Thymus (tissue), 11 donors: Measurements from ENCODE around the gene SEC24B. TPM values are rescaled to one million over a fixed set of nuclear protein-coding genes. Genes with fewer than 3 reads are reported as not detected.
"Not testable (repeated sequence)": the region's sequence is repeated elsewhere in the genome, so short reads cannot be mapped to it uniquely, and the experiment has no call there.

Experiments used
- DNase-seq, 9 donors: peaks; one replicate each; pipeline ENCODE4 v3.0.0-alpha.2; 2013; ENCODE audit warnings: low spot score in 9 of 9, low read depth in 6 of 9, missing footprints in 1 of 9
- H3K27ac ChIP-seq, 2 donors: one replicate each; pipeline ENCODE4 v1.5.1; 2013; ENCODE audit warnings: control low read depth in 1 of 2, low read depth in 1 of 2, low read length in 1 of 2, mild to moderate bottlenecking in 1 of 2, moderate library complexity in 1 of 2
- H3K27me3 ChIP-seq, 2 donors: one replicate each; pipeline ENCODE4 v1.5.1; 2013; ENCODE audit warnings: low read length in 1 of 2; ENCODE audit not compliant: control insufficient read depth in 2 of 2, insufficient read depth in 1 of 2
- H3K36me3 ChIP-seq, 2 donors: one replicate each; pipeline ENCODE4 v1.5.1; 2013; ENCODE audit warnings: low read length in 1 of 2, mild to moderate bottlenecking in 1 of 2, moderate library complexity in 1 of 2; ENCODE audit not compliant: control insufficient read depth in 2 of 2, insufficient read depth in 2 of 2
- H3K4me1 ChIP-seq, 2 donors: one replicate each; pipeline ENCODE4 v1.5.1; 2013; ENCODE audit warnings: low read length in 2 of 2; ENCODE audit not compliant: control insufficient read depth in 2 of 2, insufficient read depth in 2 of 2
- H3K4me3 ChIP-seq, 2 donors: one replicate each; pipeline ENCODE4 v1.5.1; 2013; ENCODE audit warnings: low read length in 2 of 2, control low read depth in 1 of 2, mild to moderate bottlenecking in 1 of 2
- H3K9me3 ChIP-seq, 2 donors: one replicate each; pipeline ENCODE4 v1.5.1; 2013; ENCODE audit warnings: low read length in 1 of 2, mild to moderate bottlenecking in 1 of 2; ENCODE audit not compliant: control insufficient read depth in 2 of 2, insufficient read depth in 1 of 2
- WGBS: extraction: QIAGEN DNeasy Blood & Tissue Kit; methylation state at CpG from one replicate; pipeline ENCODE4 v1.1.7; 2013; 5-methylcytosine and 5-hydroxymethylcytosine counted together
- polyA plus RNA-seq: library from polyadenylated mRNA; stranded (reverse); fragments of 200-250 nt; gene quantifications from one replicate; pipeline ENCODE4 v1.2.3, GENCODE V29; 2013
- total RNA-seq: library from RNA; stranded (reverse); fragments of 120-200 nt; gene quantifications from one replicate; pipeline ENCODE4 v1.2.4, GENCODE V29; 2013
- donor health status: healthy.

Gene SEC24B
- total and polyA plus RNA-seq, 2 donors = 15.3 to 21.3 TPM

- Histone ChIP-seq H3K4me3 (no peak overlapping the region), H3K4me1 (no peaks in the 10 kb centered on the region), H3K36me3 (peaks cover 13 to 77% of the 10 kb centered on the region in 2 donors), H3K27ac (no peak overlapping the region), H3K27me3 (no peaks in the 10 kb centered on the region), H3K9me3 (no peaks in the 10 kb centered on the region)
- WGBS = 94% methylated on average over 2 of the region's 2 CpGs
- no peak for DNase-seq
These were observed 77.8 kb downstream of the SEC24B start for GRCh38 chr4:109511414-109511813.

- not testable (repeated sequence) for H3K27ac ChIP-seq, H3K4me1 ChIP-seq, H3K4me3 ChIP-seq, H3K27me3 ChIP-seq, DNase-seq, H3K9me3 ChIP-seq
- peaks cover 4 to 77% of the 10 kb centered on the region in 2 donors for H3K36me3 ChIP-seq
- WGBS = 98% methylated on average over 12 of the region's 12 CpGs
These were observed 79.8 kb downstream of the SEC24B start for GRCh38 chr4:109513368-109513767.

GRCh38 chr4:109532182-109532581 is 98.6 kb downstream of the SEC24B start:
- H3K27ac ChIP-seq = no peak overlapping the region
- no peaks in the 10 kb centered on the region for H3K9me3 ChIP-seq
- H3K4me1 ChIP-seq = no peaks in the 10 kb centered on the region
- no peaks in the 10 kb centered on the region for H3K27me3 ChIP-seq
- no peak for DNase-seq
- H3K36me3 ChIP-seq = peaks cover 31 to 78% of the 10 kb centered on the region in 2 donors
- no peak overlapping the region for H3K4me3 ChIP-seq

GRCh38 chr4:109545401-109545800 is 111.8 kb downstream of the SEC24B start:
- Histone ChIP-seq H3K27me3 (no peaks in the 10 kb centered on the region), H3K36me3 (peaks cover 22 to 50% of the 10 kb centered on the region in 2 donors)

GRCh38 chr4:109547394-109547793 is 113.8 kb downstream of the SEC24B start:
- no peak overlapping the region for H3K27ac ChIP-seq
- H3K4me1 ChIP-seq = no peaks in the 10 kb centered on the region
- no peak for DNase-seq
- peaks cover 13 to 37% of the 10 kb centered on the region in 2 donors for H3K36me3 ChIP-seq
- no peak overlapping the region for H3K4me3 ChIP-seq
- H3K9me3 ChIP-seq = no peaks in the 10 kb centered on the region
- WGBS = 96% methylated on average over 5 of the region's 5 CpGs
- H3K27me3 ChIP-seq = no peaks in the 10 kb centered on the region

More at GRCh38 chr4:109545401-109545800, 111.8 kb downstream of the SEC24B start:
- H3K4me1 ChIP-seq = no peaks in the 10 kb centered on the region
- H3K4me3 ChIP-seq = no peak overlapping the region
- DNase-seq = no peak
- no peak overlapping the region for H3K27ac ChIP-seq
- H3K9me3 ChIP-seq = no peaks in the 10 kb centered on the region
- 99% methylated on average over 1 of the region's 1 CpG for WGBS

- 36% methylated on average over 2 of the region's 2 CpGs for WGBS
- Histone ChIP-seq H3K27me3 (no peaks in the 10 kb centered on the region), H3K4me1 (no peaks in the 10 kb centered on the region), H3K27ac (no peak overlapping the region), H3K36me3 (peaks cover 8 to 26% of the 10 kb centered on the region in 2 donors), H3K9me3 (no peaks in the 10 kb centered on the region), H3K4me3 (no peak overlapping the region)
- peak in 1 of 9 donors; percentile 10 for DNase-seq
These were observed 115.0 kb downstream of the SEC24B start for GRCh38 chr4:109548655-109549054.

GRCh38 chr4:109552237-109552636 is 118.6 kb downstream of the SEC24B start:
- H3K36me3 ChIP-seq = peaks cover 0 to 12% of the 10 kb centered on the region in 2 donors
- 86% methylated on average over 6 of the region's 6 CpGs for WGBS
- no peaks in the 10 kb centered on the region for H3K27me3 ChIP-seq
- peaks cover 0 to 2% of the 10 kb centered on the region in 2 donors for H3K9me3 ChIP-seq
- no peak for DNase-seq
- H3K4me1 ChIP-seq = no peaks in the 10 kb centered on the region
- no peak overlapping the region for H3K4me3 ChIP-seq
- H3K27ac ChIP-seq = no peak overlapping the region

GRCh38 chr4:109553130-109553529 is 119.5 kb downstream of the SEC24B start:
- H3K27me3 ChIP-seq = no peaks in the 10 kb centered on the region
- peaks cover 0 to 8% of the 10 kb centered on the region in 2 donors for H3K9me3 ChIP-seq
- no peak for DNase-seq
- no peak overlapping the region for H3K4me3 ChIP-seq
- WGBS = over 99% methylated on average over 2 of the region's 2 CpGs
- H3K36me3 ChIP-seq = peaks cover 0 to 6% of the 10 kb centered on the region in 2 donors
- H3K27ac ChIP-seq = no peak overlapping the region
- H3K4me1 ChIP-seq = no peaks in the 10 kb centered on the region

GRCh38 chr4:109554971-109555370 is 121.4 kb downstream of the SEC24B start:
- WGBS = 99% methylated on average over 3 of the region's 3 CpGs
- Histone ChIP-seq H3K9me3 (peaks cover 0 to 11% of the 10 kb centered on the region in 2 donors), H3K27ac (no peak overlapping the region), H3K27me3 (no peaks in the 10 kb centered on the region), H3K36me3 (no peaks in the 10 kb centered on the region), H3K4me1 (peaks cover 0 to 4% of the 10 kb centered on the region in 2 donors), H3K4me3 (no peak overlapping the region)
- no peak for DNase-seq

GRCh38 chr4:109557433-109557832 is 123.8 kb downstream of the SEC24B start:
- 97% methylated on average over 28 of the region's 28 CpGs for WGBS

More at GRCh38 chr4:109557433-109557832, 123.8 kb downstream of the SEC24B start:
- Histone ChIP-seq H3K27me3 (no peaks in the 10 kb centered on the region), H3K4me1 (peaks cover 7 to 12% of the 10 kb centered on the region in 2 donors), H3K36me3 (no peaks in the 10 kb centered on the region), H3K9me3 (peaks cover 0 to 11% of the 10 kb centered on the region in 2 donors), H3K27ac (no peak overlapping the region), H3K4me3 (no peak overlapping the region)
- no peak for DNase-seq
